AG09309 (cell line): ENCODE results near the gene ELMO1.

Experiments
- DNase-seq: peaks from one replicate; pipeline ENCODE4 v3.0.0-alpha.2; 2010; ENCODE audit warnings: low read depth
- H3K4me3 ChIP-seq: 2 replicates; pipeline ENCODE4 v1.5.1; 2011; ENCODE audit warnings: mild to moderate bottlenecking, low read depth, low read length, moderate library complexity; ENCODE audit not compliant: control insufficient read depth
- TF ChIP-seq, protein P1 (sequence below): IDR thresholded peaks from 2 replicates; pipeline ENCODE4 v1.5.1; 2011; ENCODE audit warnings: mild to moderate bottlenecking, low read depth, low read length, inconsistent platforms; ENCODE audit not compliant: insufficient read depth, control insufficient read depth; ENCODE audit errors: missing control alignments

Gene ELMO1

DNA sequence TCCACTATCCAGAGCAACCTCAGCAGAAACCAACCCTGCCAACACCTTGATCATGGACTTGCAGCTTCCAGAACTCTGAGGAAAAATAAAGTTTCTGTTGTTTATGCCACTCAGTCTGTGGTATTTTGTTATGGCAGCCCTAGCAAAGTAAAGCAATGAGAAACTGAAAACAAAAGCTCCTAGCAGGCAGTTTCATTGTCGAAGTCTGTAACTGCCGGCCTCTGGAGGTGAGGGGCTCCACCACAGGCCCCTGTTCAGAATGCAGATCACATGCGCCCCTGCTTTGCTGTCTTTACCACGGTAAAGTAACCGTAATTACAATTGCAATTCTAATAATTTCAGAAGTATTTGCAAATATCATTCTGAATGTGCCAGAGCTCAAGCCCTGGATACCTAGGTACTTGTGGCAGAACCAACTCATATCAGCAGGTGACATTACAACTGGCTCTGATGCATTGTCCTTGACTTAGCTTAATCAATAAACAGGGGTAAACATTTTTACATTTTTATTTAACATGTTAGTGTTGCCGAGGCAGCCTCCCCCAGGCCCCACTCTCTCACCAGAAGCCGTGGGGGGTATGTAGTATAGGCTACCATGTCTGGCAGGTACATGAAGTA is 193.2 kb downstream of the ELMO1 start:
- no peak overlapping the region for H3K4me3 ChIP-seq
- no peak for DNase-seq
- TF ChIP-seq, protein P1, sequence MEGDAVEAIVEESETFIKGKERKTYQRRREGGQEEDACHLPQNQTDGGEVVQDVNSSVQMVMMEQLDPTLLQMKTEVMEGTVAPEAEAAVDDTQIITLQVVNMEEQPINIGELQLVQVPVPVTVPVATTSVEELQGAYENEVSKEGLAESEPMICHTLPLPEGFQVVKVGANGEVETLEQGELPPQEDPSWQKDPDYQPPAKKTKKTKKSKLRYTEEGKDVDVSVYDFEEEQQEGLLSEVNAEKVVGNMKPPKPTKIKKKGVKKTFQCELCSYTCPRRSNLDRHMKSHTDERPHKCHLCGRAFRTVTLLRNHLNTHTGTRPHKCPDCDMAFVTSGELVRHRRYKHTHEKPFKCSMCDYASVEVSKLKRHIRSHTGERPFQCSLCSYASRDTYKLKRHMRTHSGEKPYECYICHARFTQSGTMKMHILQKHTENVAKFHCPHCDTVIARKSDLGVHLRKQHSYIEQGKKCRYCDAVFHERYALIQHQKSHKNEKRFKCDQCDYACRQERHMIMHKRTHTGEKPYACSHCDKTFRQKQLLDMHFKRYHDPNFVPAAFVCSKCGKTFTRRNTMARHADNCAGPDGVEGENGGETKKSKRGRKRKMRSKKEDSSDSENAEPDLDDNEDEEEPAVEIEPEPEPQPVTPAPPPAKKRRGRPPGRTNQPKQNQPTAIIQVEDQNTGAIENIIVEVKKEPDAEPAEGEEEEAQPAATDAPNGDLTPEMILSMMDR: no peak

DNA sequence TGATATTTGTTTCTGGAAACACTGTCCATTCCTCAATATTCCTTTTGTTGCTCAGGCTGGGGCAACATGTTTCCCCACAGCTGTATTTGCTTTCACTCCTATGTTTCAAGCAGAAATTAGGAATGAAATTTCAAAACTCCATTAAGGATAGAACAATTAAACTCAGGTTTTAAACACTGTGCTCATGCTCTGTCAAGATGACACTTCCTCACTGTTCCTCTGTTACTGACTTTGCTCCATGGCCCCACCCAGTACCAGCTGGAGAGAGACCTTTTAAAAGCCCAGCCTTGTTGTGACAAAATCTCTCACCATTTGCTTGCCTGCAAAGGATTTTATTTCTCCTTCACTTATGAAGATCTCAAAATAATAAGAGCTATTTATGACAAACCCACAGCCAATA is 197.4 kb downstream of the ELMO1 start:
- TF ChIP-seq, protein P1: no peak
- DNase-seq: no peak
- no peak overlapping the region for H3K4me3 ChIP-seq

DNA sequence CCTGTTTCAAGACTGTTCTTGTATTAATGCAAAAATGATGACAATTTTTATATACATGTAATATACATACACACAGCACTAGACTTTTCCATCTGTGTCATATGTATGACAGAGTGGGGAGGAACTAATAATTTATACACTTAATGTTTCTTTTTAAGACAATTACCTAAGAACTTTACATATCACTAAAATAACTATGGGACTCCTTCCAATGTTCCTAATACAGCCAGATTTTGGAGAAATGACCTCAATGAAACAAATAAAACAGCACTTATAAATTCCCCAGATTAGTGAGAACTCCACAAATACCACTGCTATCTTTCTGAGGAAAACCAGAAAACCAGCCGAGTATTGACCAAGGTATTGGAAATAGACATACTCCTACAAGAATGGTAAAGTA is 199.4 kb downstream of the ELMO1 start:
- DNase-seq: no peak
- no peak overlapping the region for H3K4me3 ChIP-seq
- TF ChIP-seq, protein P1: no peak

DNA sequence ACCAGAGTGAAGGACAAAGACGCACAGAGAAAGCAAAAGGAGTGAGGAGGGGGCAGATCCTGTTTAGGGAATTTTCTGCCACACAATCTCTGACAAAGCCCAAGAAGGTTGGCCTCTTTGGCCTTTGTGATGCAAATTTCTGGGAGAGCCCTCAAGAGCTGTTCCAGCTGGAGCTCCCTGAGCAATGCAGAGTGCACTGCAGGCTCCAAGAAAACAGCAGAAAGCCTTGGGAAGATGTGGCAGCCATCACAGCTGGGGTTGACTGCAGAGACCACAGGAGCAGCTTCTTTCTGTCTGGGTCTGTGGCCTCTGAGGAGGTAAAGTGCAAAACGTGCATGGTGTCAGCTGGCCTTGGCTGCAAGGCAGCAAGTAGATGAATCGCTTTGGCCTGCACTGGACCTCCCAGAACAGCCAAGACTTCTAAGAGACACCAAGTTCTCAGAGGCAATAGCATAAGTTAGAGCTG is 200.2 kb downstream of the ELMO1 start:
- TF ChIP-seq, protein P1: no peak
- DNase-seq: no peak
- H3K4me3 ChIP-seq: no peak overlapping the region

DNA sequence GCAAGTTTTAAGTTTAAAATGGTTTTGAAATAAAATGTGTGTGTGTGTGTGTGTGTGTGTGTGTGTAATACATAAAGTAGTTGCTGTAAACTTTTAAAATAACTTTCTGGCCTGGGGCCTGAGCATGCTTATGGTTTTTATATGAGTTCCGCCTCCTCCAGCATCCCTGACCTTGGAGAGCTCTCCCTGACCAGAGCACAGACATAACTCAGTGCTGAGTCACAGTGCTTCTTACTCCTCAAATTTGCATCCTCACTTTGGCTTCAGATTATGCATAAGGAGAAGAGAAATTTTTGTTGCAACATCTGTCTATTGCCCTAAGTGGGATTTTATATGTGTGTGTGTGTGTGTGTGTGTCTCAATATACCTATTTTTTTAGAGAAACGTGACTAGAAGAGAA is 200.8 kb downstream of the ELMO1 start:
- no peak for DNase-seq
- TF ChIP-seq, protein P1: no peak
- no peak overlapping the region for H3K4me3 ChIP-seq

DNA sequence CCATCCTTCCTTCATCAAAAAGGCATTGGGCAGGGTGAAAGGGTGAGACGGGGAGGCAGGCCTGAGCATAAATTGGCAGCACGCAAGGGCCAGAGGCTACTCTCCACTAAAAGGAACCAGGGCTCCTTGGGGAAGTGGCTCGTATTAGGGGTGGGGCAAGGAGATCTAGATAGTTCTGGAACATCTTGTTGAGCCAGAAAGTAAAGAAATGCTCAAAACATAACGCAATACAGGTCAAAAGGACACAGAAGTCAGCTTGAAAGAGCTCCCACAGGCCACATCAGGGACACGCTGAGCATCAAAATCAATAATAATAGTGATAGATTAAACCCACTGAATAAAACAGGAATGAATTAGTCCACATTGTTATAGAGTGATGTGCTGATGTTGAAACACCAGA is 203.1 kb downstream of the ELMO1 start:
- TF ChIP-seq, protein P1: no peak
- no peak for DNase-seq
- no peak overlapping the region for H3K4me3 ChIP-seq
